Left cardiac atrium (tissue), 4 donors: ENCODE results near the gene NTN5. TPM values are rescaled to one million over a fixed set of nuclear protein-coding genes. Genes with fewer than 3 reads are reported as not detected.
"Not testable (repeated sequence)": the region's sequence is repeated elsewhere in the genome, so short reads cannot be mapped to it uniquely, and the experiment has no call there.

Experiments
- ATAC-seq, 2 donors: fragments of 200-7000 bp; cut with Tn5 transposase; one replicate each; pipeline ENCODE4 v1.9.1; 2020; ENCODE audit warnings: mild to moderate bottlenecking in 2 of 2, moderate library complexity in 2 of 2
- DNase-seq: peaks from one replicate; pipeline ENCODE4 v3.0.0-alpha.2; 2020
- intact Hi-C, 2 donors: fragments of 100-400 bp; cut with DNase I; formaldehyde crosslinking; loops; one replicate each; pipeline versions ENCODE4 v1.14.1 to v1.15.1; 2022 to 2023
- total RNA-seq, 2 donors: library from RNA; stranded (reverse); fragmentation: NEBNext Ultra II Directional; extraction: Animal tissue kit (Norgen Biotek cat#: 25700); gene quantifications; one replicate each; pipeline ENCODE4 v1.2.1, GENCODE V29; 2021
- donor health status: DM: no; HTN: yes; CAD: no.
- donor health status: DM: no; HTN: yes; CAD: no; lungs with severe emphysema.
- donor health status: DM: yes; HTN: yes; CAD: no.
- donor health status: Dilated cardiomyopathy.

NTN5 gene
- total RNA-seq, 2 donors from 2014 or later, result 0.21 to 0.27 TPM

DNA sequence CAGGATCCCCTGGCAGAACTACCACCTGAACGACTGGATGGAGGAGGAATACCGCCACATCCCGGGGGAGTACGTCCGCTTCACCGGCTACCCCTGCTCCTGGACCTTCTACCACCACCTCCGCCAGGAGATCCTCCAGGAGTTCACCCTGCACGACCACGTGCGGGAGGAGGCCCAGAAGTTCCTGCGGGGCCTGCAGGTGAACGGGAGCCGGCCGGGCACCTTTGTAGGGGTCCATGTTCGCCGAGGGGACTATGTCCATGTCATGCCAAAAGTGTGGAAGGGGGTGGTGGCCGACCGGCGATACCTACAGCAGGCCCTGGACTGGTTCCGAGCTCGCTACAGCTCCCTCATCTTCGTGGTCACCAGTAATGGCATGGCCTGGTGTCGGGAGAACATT, 30.5 kb upstream of the NTN5 start:
- intact Hi-C loops, result no loop called here
- ATAC-seq (no peak), DNase-seq (no peak)

DNA sequence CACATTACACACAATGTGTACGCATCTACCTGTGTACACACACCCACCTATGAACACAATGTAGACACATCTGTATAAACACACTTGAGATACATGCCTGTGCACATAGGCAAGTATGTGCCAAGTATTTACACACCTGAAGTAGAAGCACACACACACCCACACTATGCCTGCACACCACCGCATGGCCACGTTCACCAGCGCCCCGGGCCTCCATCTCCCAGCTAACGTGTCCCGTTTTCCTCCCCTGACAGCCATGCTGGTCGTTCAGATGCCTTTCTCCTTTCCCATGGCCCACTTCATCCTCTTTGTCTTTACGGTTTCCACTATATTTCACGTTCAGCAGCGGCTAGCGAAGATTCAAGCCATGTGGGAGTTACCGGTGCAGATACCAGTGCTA, 29.9 kb upstream of the NTN5 start:
- DNase-seq (no peak), ATAC-seq (no peak)
- intact Hi-C loops, result no loop called here

DNA sequence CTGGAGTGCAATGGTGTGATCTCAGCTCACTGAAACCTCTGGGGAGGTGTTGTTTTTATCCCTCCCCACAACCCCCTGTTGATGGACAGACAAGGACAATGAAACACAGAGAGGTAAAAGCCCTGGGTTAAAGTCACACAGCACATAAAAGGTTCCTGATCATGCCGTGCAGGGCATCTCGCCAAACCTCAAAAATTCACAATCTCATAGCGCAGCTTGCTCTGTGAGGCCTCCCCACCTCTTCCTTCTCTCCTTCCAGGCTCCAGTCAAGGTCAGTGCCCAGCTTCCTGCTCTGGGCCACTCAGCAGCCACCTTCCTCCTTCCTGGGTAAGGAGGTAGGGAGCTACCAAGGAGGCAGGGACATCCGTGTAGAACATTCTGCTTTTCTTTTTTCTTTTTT, 25.2 kb upstream of the NTN5 start:
- DNase-seq, result no peak
- intact Hi-C loops, result no loop called here
- no peak for ATAC-seq

DNA sequence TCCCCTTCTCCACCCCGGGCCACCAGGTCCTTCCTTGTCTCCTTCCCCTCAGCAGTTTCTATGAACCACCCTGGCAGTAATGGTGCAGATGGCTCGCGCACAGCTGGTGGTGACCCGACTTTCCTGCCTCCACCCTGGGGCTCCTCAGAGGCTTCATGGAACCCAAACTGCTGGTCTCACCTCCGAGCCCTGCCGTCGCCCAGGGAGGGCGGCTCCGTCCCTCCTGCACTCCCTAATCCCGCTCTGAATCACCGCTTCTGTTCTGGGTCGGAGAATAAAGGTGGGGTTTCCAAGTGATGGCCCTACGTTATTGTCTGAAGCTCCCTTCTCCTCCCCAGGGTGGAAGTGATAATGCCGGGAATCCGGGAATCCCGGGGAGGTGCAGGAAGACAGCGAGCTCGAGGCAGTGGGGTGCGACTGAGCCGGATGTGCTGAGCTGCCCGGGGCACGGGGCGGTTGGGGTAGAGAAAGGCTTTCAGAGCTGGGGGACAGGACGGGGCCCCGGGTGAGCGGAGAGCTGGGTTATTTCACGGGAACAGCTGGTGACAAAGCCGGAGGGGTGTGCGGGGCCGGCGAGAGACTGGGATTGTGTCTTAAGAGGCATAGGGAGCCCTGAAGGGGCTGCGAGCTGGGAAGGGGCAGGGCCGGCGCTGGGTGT, 23.7 kb upstream of the NTN5 start:
- no peak for DNase-seq
- intact Hi-C loops, result no loop called here
- peak; percentile 12 to 66 for ATAC-seq

DNA sequence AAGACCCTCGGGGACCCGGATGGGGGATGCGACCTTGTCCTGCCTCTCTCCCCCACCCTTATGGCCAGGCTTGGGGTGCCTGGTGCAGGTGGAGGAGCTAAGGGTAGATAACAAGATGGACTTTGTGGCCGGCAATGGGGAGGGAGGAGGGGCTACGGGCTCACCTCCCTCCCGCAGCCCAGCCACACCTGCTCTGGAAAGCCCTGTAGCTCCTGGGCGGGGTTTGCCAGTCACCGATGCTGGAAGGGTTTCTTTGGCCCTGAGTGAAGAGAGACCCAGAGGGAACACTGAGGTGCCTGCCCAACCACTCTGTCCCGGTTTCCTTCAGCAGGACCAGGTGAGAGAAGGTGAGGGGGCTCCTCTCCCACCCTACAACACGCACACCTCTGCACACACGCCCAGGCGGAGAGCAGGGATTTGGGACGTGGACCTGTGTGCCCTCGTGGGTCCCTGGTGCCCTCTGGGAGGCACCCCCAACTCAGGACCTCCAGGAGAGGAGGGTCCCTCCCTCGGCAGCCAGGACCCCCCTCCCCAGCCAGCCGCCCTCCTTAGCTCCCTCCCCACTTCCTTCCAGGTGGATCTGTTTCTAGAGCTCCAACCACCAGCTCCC, 23.0 kb upstream of the NTN5 start, which contains the start of gene FUT2:
Gene FUT2, plus strand, starts transcription at position 229 of the 610 bp plus-strand sequence. CDS start 6,986 bp downstream, outside the sequence.
- DNase-seq (no peak), ATAC-seq (peak in 1 of 2 donors; percentile 22)
- intact Hi-C loops, result no loop called here

DNA sequence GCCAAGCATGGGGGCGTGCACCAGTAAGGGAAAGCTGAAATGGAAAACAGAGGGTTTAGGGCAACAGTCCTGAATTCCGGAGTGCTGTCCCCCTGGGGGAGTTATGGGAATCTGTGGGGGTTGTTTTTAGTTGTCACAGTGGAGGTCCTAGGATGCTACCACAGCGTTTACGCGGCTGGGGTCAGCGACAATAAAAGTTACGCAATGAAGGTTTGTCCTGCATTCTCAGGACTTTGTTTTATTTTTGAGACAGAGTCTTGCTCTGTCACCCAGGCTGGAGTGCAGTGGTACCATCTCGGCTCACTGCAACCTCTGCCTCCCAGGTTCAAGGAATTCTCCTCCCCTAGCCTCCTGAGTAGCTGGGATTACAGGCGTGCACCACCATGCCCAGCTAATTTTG, 20.8 kb upstream of the NTN5 start:
- not testable (repeated sequence) for DNase-seq, ATAC-seq

DNA sequence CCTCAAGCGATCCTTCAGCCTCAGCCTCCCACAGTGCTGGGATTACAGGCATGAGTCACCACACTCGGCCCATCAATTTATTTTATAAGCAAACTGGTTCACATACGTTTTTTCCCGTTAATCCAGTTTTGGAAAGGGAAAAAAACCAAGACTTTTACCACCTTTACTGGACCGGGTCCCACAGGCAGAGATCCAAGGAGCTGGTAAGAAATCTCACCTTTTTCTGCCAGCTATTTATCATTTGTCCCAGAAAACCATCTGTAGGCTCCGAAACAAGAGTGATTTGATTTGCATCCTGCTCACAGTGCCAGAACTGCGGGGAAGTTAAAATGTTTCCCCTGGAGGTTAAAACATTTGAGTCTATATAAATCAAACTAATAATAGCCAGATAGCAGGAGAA, 16.6 kb upstream of the NTN5 start:
- DNase-seq (no peak), ATAC-seq (no peak)
- intact Hi-C loops, result no loop called here

More for the DNA sequence above, 20.8 kb upstream of the NTN5 start:
- intact Hi-C loops, result not testable (repeated sequence)

DNA sequence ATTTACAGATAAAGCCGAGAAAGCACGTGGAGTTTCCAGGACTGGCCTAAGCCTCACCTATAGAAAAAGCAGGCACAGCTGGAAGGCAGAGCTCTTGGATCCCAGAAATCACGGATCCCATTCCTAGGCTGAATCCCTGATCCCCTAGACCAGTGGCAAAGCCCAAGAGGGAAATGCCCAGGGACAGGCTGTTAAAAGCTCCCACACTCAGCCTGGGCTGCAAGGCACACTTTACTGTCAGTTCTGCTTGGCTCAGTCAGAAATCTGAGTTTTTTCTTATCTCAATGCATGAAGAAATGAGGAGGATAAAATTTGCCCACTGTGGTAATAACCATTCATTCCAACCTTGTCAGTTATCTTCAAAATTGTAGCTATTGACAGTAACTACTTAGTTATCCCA, 15.0 kb upstream of the NTN5 start:
- intact Hi-C loops, result no loop called here
- ATAC-seq (no peak), DNase-seq (no peak)

DNA sequence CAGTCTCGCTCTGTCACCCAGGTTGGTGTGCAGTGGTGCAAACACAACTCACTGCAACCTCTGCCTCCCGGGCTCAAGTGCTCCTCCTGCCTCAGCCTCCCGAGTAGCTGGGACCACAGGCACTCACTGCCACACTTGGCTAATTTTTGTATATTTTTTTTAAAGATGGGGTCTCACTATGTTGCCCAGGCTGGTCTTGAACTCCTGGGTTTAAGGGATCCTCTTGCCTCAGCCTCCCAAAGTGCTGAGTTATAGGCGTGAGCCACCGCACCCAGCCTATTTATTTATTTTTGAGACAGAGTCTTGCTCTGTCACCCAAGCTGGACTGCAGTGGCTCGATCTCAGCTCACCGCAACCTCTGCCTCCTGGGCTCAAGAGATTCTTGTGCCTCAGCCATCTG, 13.8 kb upstream of the NTN5 start:
- intact Hi-C loops, DNase-seq, ATAC-seq: not testable (repeated sequence)

DNA sequence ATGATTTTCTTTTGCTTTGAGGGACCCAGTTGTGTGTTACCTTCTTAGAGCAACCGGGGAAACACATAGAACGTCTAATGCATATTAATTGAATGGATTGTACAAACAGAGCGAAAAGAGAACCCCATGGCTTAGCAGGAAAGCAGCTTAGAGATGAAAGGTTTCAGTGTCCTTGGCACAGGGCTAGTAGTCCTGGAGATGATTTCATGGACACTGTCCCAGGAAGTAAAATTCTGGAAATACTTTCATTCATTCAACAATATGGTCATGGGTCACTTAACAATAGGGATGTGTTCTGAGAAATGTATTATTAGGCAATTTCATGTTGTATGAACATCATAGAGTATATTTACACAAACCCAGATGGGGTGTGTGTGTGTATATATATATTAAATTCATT, 13.3 kb upstream of the NTN5 start:
- DNase-seq (no peak), ATAC-seq (no peak)

DNA sequence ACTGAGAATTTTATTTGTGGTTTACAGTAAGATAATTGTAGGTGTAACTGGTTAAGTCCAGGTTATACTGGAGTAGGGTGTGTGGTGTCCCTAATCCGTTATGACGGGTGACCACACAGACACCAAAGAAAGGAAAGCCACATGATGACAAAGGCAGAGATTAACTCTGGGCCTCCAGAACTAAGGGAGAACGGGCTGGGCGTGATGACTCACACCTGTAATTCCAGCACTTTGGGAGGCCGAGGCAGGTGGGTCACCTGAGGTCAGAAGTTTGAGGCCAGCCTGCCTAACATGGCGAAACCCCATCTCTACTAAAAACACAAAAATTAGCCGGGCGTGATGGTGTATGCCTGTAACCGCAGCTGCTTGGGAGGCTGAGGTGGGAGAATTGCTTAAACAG, 12.8 kb upstream of the NTN5 start:
- ATAC-seq, result no peak
- intact Hi-C loops, result no loop called here

More for the DNA sequence above, 13.3 kb upstream of the NTN5 start:
- intact Hi-C loops, result no loop called here

DNA sequence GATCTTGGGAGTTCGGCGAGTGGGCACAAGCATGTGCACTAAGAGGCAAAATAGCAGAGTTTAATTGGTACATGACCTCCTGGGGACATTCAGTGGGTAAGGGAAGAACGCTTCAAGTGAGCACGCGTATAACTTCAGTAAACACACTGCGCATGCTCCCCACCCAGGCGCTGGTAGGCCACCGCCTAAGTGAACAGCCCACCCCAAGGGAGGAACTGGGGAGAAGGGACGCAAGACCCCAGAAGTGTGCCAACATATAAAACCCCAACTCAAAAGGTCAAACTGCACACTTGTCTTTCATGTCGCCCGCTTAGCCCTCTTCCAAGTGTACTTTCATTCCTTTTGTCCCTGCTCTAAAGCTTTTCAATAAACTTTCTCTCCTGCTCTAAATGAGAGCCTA, 10.5 kb upstream of the NTN5 start:
- peak in 1 of 2 donors; percentile 77 for ATAC-seq

More for the DNA sequence above, 12.8 kb upstream of the NTN5 start:
- no peak for DNase-seq

DNA sequence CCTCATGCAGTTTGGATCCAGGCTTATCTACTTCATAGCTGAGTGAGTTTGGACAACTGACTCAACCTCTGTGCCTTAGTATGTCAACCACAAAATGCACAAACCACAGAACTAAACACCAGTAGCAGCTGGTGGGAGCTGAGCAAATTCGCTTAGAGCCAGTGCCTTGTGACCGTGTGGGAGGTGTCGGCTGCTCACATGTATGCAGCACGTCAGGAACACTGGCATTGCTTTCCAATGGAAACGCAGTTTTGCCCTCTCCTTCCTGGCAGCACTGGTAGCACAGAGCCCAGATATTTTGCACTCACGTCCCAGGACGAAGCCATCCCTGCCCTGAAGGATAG, 8.3 kb upstream of the NTN5 start:
- DNase-seq (no peak), ATAC-seq (no peak)
- intact Hi-C loops, result no loop called here

More for the DNA sequence above, 10.5 kb upstream of the NTN5 start:
- intact Hi-C loops, result no loop called here
- peak; percentile 73 for DNase-seq

DNA sequence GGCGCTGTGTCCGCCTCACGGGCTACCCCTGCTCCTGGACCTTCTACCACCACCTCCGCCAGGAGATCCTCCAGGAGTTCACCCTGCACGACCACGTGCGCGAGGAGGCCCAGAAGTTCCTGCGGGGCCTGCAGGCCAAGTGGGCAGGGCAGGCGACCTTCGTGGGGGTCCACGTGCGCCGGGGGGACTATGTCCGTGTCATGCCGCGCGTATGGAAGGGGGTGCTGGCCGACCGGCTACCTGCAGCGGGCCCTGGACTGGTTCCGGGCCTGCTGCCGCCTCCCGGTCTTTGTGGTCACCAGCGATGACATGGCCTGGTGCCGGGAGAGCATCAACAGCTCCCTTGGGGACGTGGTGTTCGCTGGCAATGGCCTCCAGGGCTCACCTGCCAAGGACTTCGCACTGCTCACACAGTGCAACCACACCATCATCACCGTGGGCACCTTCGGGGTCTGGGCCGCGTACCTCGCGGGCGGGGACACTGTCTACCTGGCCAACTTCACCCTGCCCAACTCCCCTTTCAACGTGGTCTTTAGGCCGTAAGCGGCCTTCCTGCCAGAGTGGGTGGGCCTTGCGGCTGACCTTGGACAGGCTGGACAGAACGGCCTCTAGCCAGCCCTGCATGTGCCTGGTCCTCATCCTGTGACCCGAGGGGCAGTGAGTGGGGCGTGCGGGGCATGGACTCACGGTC, 7.8 kb upstream of the NTN5 start:
- ATAC-seq (no peak), DNase-seq (no peak)
- intact Hi-C loops, result no loop called here

DNA sequence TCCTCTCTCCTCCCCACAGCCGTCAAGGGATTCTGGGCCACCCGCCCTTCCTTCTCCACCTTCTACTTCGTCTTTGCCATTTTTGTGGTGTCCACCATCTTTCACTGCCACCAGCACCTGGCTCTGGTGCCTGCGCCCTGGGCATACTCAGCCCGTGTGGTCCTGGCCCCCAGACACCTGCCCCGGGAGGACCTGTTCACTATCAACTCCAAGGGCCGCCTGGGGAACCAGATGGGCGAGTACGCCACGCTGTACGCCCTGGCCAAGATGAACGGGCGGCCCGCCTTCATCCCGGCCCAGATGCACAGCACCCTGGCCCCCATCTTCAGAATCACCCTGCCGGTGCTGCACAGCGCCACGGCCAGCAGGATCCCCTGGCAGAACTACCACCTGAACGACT, 7.2 kb upstream of the NTN5 start:
- intact Hi-C loops, DNase-seq, ATAC-seq: not testable (repeated sequence)

DNA sequence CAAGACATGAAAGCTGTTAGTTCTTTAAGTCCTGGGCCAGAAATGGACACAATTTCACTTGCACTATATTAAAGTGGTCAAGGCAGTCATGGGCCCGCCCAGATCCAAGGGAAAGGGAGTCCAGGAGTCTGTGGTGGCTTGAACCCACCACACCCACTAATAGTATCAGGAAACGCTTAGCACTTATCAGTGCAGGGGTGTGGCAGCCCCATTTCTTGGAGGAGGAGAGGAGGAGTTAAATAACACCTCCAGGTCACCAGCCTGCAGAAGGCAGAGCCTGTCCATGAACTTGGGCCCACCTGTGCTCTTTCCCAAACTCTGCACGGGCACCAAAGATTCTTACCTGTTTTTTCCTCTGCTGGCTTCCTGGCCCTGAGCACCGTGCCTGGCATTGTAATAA, 5.4 kb upstream of the NTN5 start:
- ATAC-seq, result no peak
- intact Hi-C loops, result loop anchor here (10.0 kb wide), 2 partner anchors 57 to 157 kb away; partner anchors contain the start of gene HSD17B14 (in 1 of the 2)
- no peak for DNase-seq

DNA sequence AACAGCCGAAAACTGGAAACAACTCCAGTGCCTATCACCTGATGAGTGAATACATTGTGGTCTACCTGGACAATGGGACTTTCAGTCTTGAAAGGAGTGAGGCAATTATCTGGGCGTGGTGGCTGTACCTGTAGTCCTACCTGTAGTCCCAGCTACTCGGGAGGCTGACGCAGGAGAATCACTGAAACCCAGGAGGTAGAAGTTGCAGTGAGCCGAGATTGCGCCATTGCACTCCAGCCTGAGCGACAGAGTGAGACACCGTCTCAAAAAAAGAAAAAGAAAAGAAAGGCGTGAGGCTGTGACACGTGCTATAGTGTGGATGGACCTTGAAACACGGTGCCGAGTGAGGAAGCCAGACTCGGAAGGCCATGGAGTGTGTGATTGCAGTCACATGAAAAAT, 4.1 kb upstream of the NTN5 start:
- no peak for ATAC-seq
- intact Hi-C loops, result loop anchor here (10.0 kb wide), 2 partner anchors 58 to 158 kb away; partner anchors contain the start of gene HSD17B14 (in 1 of the 2)

DNA sequence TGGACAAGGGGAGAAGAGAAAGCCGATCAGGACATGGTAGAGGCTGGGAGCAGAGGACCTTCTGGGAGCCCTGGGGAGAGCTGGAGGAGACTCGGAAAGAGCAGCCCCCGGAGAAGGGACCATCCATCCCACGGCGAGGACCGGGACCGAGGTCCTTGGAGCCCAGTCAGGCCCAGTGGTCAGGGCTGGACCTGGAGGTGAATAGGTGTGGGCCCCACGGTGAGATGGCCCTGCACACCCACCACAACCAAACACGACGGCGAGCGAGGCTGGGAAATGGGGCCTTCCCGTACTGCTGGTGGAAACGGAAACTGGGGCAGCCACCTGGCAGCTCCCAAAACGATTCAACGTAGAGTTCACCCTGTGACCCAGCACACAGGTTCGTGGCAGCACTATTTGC, 3.7 kb upstream of the NTN5 start:
- intact Hi-C loops, result loop anchor here (10.0 kb wide), 2 partner anchors 58 to 158 kb away; partner anchors contain the start of gene HSD17B14 (in 1 of the 2)
- ATAC-seq (no peak), DNase-seq (no peak)

More for the DNA sequence above, 4.1 kb upstream of the NTN5 start:
- DNase-seq, result no peak

DNA sequence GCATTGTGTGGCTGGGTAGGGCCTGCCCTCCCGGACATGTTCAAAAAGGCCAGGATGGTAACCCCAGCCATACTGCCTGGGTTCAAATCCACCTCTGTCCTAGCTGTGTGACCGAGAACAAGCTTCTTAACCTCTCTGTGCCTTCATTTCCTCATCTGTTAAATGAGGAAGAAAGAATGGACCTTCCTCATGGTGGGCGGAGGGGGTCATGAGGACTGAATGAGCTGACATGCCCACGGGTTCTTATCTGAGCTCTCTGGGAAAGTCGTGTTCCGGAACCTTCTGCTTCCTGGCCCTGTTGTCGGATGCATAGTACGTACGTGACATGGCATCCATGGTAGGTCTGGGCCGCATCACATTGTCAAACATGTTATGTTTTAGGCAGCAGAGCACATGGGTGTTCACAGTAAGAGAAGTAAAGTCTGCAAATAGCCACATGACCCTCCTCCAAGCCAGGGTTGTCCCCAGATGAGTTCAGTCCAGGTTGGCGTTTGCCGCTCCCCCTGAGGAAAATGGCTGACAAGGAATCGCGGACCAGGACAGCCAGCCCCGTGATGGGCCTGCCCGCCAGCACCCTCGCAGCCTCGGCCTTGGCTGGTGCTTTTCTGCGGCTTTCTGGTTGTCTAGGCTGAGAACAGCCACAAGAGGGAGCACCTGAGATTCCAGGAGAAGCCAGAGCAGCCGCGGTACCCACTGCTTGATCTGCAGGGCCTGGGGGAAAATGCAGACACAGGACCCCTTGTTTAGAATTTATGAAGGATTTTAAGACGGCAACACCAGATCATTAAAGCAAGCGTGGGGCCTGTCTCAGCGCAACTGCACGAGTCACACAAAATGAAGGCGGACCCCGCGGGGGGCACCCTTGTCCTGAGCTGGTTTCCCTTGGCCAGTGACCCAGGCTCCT, 2.4 kb upstream of the NTN5 start:
- DNase-seq, result peak; percentile 86
- ATAC-seq, result peak; percentile 82 to 84
- intact Hi-C loops, result loop anchor here (10.0 kb wide), 2 partner anchors 60 to 160 kb away; partner anchors contain the start of gene HSD17B14 (in 1 of the 2)
